Sciatic nerve (tissue), 2 donors: Measurements from ENCODE around the gene APEX1. TPM values are rescaled to one million over a fixed set of nuclear protein-coding genes. Genes with fewer than 3 reads are reported as not detected.
A peak's percentile ranks its signal among the peaks of the same experiment; 100 is the strongest.
"Not testable (repeated sequence)": the region's sequence is repeated elsewhere in the genome, so short reads cannot be mapped to it uniquely, and the experiment has no call there.

Experiments
- ATAC-seq: fragments of 200-7000 bp; cut with Tn5 transposase; one replicate; pipeline ENCODE4 v1.9.1; 2020; ENCODE audit warnings: mild to moderate bottlenecking, moderate library complexity
- DNase-seq: peaks from one replicate; pipeline ENCODE4 v3.0.0-alpha.2; 2020; ENCODE audit warnings: low spot score
- intact Hi-C: fragments of 100-400 bp; cut with DNase I; formaldehyde crosslinking; loops from one replicate; pipeline ENCODE4 v1.14.2; 2022
- total RNA-seq: library from RNA; stranded (reverse); fragmentation: NEBNext Ultra II Directional; extraction: Animal tissue kit (Norgen Biotek cat#: 25700); gene quantifications from one replicate; pipeline ENCODE4 v1.2.1, GENCODE V29; 2021
- donor health status: DM: no; HTN: no; CAD: no.
- donor health status: DM: no; HTN: no; CAD: no.

APEX1 gene
- total RNA-seq, 1 donor from 2014 or later, result 68.0 TPM

GRCh38 chr14:20434701-20435581 lies 20.1 kb upstream of the APEX1 start:
- DNase-seq (peak; percentile 85), ATAC-seq (peak; percentile 93)
- intact Hi-C loops, result no loop called here

- intact Hi-C loops, result no loop called here
- ATAC-seq (peak; percentile 29), DNase-seq (no peak)
Measured at GRCh38 chr14:20435582-20436362, 19.3 kb upstream of the APEX1 start, which contains the start of gene KLHL33. KLHL33 (minus strand) TSS chr14:20436166; CDS start chr14:20435811, 355 bp downstream.

- intact Hi-C loops, result no loop called here
- DNase-seq (no peak), ATAC-seq (no peak)
Measured at GRCh38 chr14:20436363-20436755, 18.7 kb upstream of the APEX1 start.

- no peak for ATAC-seq
- intact Hi-C loops, result no loop called here
- DNase-seq, result no peak
Measured at GRCh38 chr14:20438664-20439063, 16.4 kb upstream of the APEX1 start.

GRCh38 chr14:20440465-20440864 lies 14.6 kb upstream of the APEX1 start:
- DNase-seq, result no peak
- intact Hi-C loops, result no loop called here
- ATAC-seq, result no peak

GRCh38 chr14:20440882-20441281 lies 14.1 kb upstream of the APEX1 start:
- ATAC-seq, result no peak
- intact Hi-C loops, result no loop called here
- no peak for DNase-seq

- no peak for ATAC-seq
- intact Hi-C loops, result no loop called here
Measured at GRCh38 chr14:20441461-20441860, 13.6 kb upstream of the APEX1 start.

GRCh38 chr14:20443650-20444049 lies 11.4 kb upstream of the APEX1 start:
- DNase-seq, intact Hi-C loops, ATAC-seq: not testable (repeated sequence)

More at GRCh38 chr14:20441461-20441860, 13.6 kb upstream of the APEX1 start:
- no peak for DNase-seq

- no peak for ATAC-seq
- intact Hi-C loops, result no loop called here
- no peak for DNase-seq
Measured at GRCh38 chr14:20446889-20447288, 8.1 kb upstream of the APEX1 start.

- intact Hi-C loops, ATAC-seq, DNase-seq: not testable (repeated sequence)
Measured at GRCh38 chr14:20452831-20453230, 2.2 kb upstream of the APEX1 start.

- ATAC-seq, result peak; percentile 69
- intact Hi-C loops, result no loop called here
- DNase-seq, result no peak
Measured at GRCh38 chr14:20455355-20456300, 602 bp downstream of the APEX1 start.

- ATAC-seq, result no peak
- intact Hi-C loops, result no loop called here
Measured at GRCh38 chr14:20456971-20457370, 1.9 kb downstream of the APEX1 start.

GRCh38 chr14:20458031-20458789 lies 3.2 kb downstream of the APEX1 start:
- intact Hi-C loops, result no loop called here

More at GRCh38 chr14:20456971-20457370, 1.9 kb downstream of the APEX1 start:
- no peak for DNase-seq

GRCh38 chr14:20460458-20461224 lies 5.6 kb downstream of the APEX1 start:
- intact Hi-C loops, result no loop called here
- ATAC-seq (no peak), DNase-seq (peak; percentile 75)

More at GRCh38 chr14:20458031-20458789, 3.2 kb downstream of the APEX1 start:
- DNase-seq (no peak), ATAC-seq (no peak)

- peak; percentile 99 for ATAC-seq
- intact Hi-C loops, result no loop called here
- DNase-seq, result peak; percentile 98
Measured at GRCh38 chr14:20461225-20462141, 6.5 kb downstream of the APEX1 start, which contains the start of gene PIP4P1. PIP4P1 (minus strand) TSS chr14:20461434; CDS start chr14:20461325, 109 bp downstream.

- peak; percentile 34 for ATAC-seq
- intact Hi-C loops, result no loop called here
Measured at GRCh38 chr14:20468764-20469241, 13.8 kb downstream of the APEX1 start.

More at GRCh38 chr14:20468764-20469241, 13.8 kb downstream of the APEX1 start:
- peak; percentile 63 for DNase-seq
